Erythroblast (primary cell): ENCODE measurements around the gene CYTH1.
"Not testable (repeated sequence)": the region's sequence is repeated elsewhere in the genome, so short reads cannot be mapped to it uniquely, and the experiment has no call there.

Source experiments
- DNase-seq, 2 experiments: peaks; one replicate each; lab custom pipeline; 2025; lab: John Stamatoyannopoulos, UW
- GATA1 ChIP-seq: IDR thresholded peaks from 2 replicates; pipeline ENCODE4 v1.6.1; 2011; ENCODE audit warnings: low read depth, mild to moderate bottlenecking, control low read depth, low read length, moderate library complexity
- POLR2A ChIP-seq: IDR thresholded peaks from 2 replicates; pipeline ENCODE4 v1.6.1; 2011; ENCODE audit warnings: mild to moderate bottlenecking, low read length

CYTH1 gene

GRCh38 chr17:78676412-78677302 lies 105.4 kb downstream of the CYTH1 start:
- TF ChIP-seq POLR2A = no peak
- TF ChIP-seq GATA1 = no peak
- DNase-seq = no peak

GRCh38 chr17:78675836-78676235 lies 106.2 kb downstream of the CYTH1 start:
- TF ChIP-seq POLR2A (no peak), GATA1 (no peak)
- DNase-seq = no peak

- TF ChIP-seq GATA1 = no peak
- TF ChIP-seq POLR2A = no peak
- no peak for DNase-seq
Observed at GRCh38 chr17:78675316-78675616, 106.8 kb downstream of the CYTH1 start.

GRCh38 chr17:78674595-78675315 lies 107.3 kb downstream of the CYTH1 start:
- DNase-seq = no peak
- no peak for TF ChIP-seq POLR2A

- no peak for TF ChIP-seq POLR2A
- TF ChIP-seq GATA1 = no peak
Observed at GRCh38 chr17:78674156-78674555, 107.9 kb downstream of the CYTH1 start.

GRCh38 chr17:78673395-78673794 lies 108.7 kb downstream of the CYTH1 start:
- DNase-seq = no peak
- TF ChIP-seq GATA1 = no peak
- TF ChIP-seq POLR2A = no peak

More at GRCh38 chr17:78674156-78674555, 107.9 kb downstream of the CYTH1 start:
- DNase-seq = no peak

GRCh38 chr17:78672871-78673371 lies 109.2 kb downstream of the CYTH1 start:
- DNase-seq = no peak
- TF ChIP-seq GATA1 = no peak
- no peak for TF ChIP-seq POLR2A

- DNase-seq = no peak
- TF ChIP-seq POLR2A (no peak), GATA1 (no peak)
Observed at GRCh38 chr17:78672005-78672404, 110.1 kb downstream of the CYTH1 start.

GRCh38 chr17:78671726-78672001 lies 110.4 kb downstream of the CYTH1 start:
- DNase-seq = not testable (repeated sequence)

GRCh38 chr17:78670850-78671725 lies 111.0 kb downstream of the CYTH1 start:
- TF ChIP-seq GATA1 = no peak
- no peak for DNase-seq

GRCh38 chr17:78669975-78670518 lies 112.0 kb downstream of the CYTH1 start:
- TF ChIP-seq POLR2A = no peak
- TF ChIP-seq GATA1 = no peak
- DNase-seq = no peak

GRCh38 chr17:78669256-78669974 lies 112.7 kb downstream of the CYTH1 start:
- DNase-seq = no peak
- TF ChIP-seq POLR2A = no peak
- TF ChIP-seq GATA1 = no peak

GRCh38 chr17:78668847-78669246 lies 113.2 kb downstream of the CYTH1 start:
- no peak for DNase-seq

More at GRCh38 chr17:78668847-78669246, 113.2 kb downstream of the CYTH1 start:
- TF ChIP-seq GATA1 (no peak), POLR2A (no peak)
